HG02588 (cell line): Measurements from ENCODE around the gene RNF112.
A peak's percentile ranks its signal among the peaks of the same experiment; 100 is the strongest.

ENCODE experiments used
- ATAC-seq: cut with Tn5 transposase; IDR thresholded peaks from one replicate; pipeline ENCODE4 v1.9.1; 2021; ENCODE audit warnings: mild to moderate bottlenecking, moderate library complexity; ENCODE audit not compliant: unreplicated experiment

The RNF112 gene

GRCh38 chr17:19410875-19411620 is at the start of gene RNF112:
RNF112 (plus strand) TSS chr17:19411232; CDS start chr17:19411409, 177 bp downstream.
- no peak for ATAC-seq

GRCh38 chr17:19361326-19361725 is 49.7 kb upstream of the RNF112 start:
- no peak for ATAC-seq

GRCh38 chr17:19361944-19362276 is 49.1 kb upstream of the RNF112 start:
- no peak for ATAC-seq

GRCh38 chr17:19362277-19363113 is 48.5 kb upstream of the RNF112 start, which contains the start of gene B9D1:
B9D1 (minus strand) TSS chr17:19362723; CDS start chr17:19362569, 154 bp downstream.
- peak; percentile 75 for ATAC-seq

- ATAC-seq = no peak
Measured at GRCh38 chr17:19363114-19363438, 48.0 kb upstream of the RNF112 start.

GRCh38 chr17:19363460-19364035 is 47.5 kb upstream of the RNF112 start:
- ATAC-seq = no peak

GRCh38 chr17:19364699-19365498 is 46.1 kb upstream of the RNF112 start:
- no peak for ATAC-seq

GRCh38 chr17:19365499-19365817 is 45.6 kb upstream of the RNF112 start:
- ATAC-seq = no peak

GRCh38 chr17:19365833-19366636 is 45.0 kb upstream of the RNF112 start:
- ATAC-seq = no peak

- ATAC-seq = no peak
Measured at GRCh38 chr17:19366637-19366972, 44.4 kb upstream of the RNF112 start.

GRCh38 chr17:19368229-19368628 is 42.8 kb upstream of the RNF112 start:
- no peak for ATAC-seq

- ATAC-seq = no peak
Measured at GRCh38 chr17:19369107-19369778, 41.8 kb upstream of the RNF112 start.

GRCh38 chr17:19369846-19370492 is 41.1 kb upstream of the RNF112 start:
- peak; percentile 15 for ATAC-seq

GRCh38 chr17:19370493-19370960 is 40.5 kb upstream of the RNF112 start:
- ATAC-seq = peak; percentile 57

- ATAC-seq = no peak
Measured at GRCh38 chr17:19371259-19372010, 39.6 kb upstream of the RNF112 start.

GRCh38 chr17:19372011-19372370 is 39.0 kb upstream of the RNF112 start:
- no peak for ATAC-seq

GRCh38 chr17:19372439-19372838 is 38.6 kb upstream of the RNF112 start:
- ATAC-seq = no peak

- no peak for ATAC-seq
Measured at GRCh38 chr17:19372866-19373504, 38.0 kb upstream of the RNF112 start.
